Measurements from ENCODE around the gene CEACAM18.
"Not testable (repeated sequence)": the region's sequence is repeated elsewhere in the genome, so short reads cannot be mapped to it uniquely, and the experiment has no call there.

CEACAM18 gene

DNA sequence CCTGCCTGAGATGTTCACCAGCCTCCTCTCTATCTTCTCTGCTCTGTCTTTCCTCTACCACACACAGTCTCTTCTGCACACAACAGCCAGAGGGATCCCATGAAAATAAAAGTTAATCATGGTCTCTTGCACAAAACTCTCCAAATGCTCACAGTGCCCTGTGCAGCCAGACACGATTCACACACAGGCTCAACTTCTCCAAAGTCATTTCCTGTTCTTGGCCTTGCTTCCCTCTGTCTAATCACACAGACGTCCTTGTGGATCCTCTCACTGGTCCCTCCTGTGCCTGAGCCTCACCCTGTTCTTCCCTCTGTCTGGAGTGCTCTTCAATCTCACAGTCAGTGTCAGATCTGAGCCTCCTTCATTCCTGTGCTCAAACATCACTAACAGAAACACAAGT is 15.4 kb downstream of the CEACAM18 start:
- DNase-seq (ENCODE audit: low read depth, low spot score) = no peak

DNA sequence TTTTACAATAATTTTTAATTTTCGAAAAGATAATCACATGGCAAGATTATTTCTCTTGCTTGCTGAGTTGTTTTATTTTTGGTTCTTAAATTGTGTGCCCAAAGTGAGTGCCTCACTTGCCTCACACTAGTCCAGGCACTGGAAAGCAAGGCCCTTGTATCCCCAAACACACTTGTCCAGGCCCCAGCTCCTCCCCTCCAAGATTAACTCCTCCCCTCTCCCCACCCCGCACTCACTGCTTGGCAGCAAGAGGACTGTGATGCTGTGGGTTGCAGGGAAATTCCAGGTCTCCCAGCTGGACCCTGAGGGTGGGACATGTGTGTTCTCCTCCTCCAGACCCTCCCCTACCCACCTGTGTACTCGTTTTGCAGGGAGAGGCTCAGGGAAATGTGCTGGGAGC is 19.3 kb downstream of the CEACAM18 start:
- DNase-seq (ENCODE audit: low read depth, low spot score) = no peak

GRCh38 chr19:51500931-51501330 is 22.6 kb downstream of the CEACAM18 start:
- DNase-seq (ENCODE audit: low read depth, low spot score) = not testable (repeated sequence)

GRCh38 chr19:51501594-51502263 is 23.4 kb downstream of the CEACAM18 start, which contains the start of gene SIGLEC12:
TSS of gene SIGLEC12 (minus strand) at chr19:51501800. CDS start at chr19:51501733, 67 bp downstream.
- no peak for DNase-seq (ENCODE audit: low read depth, low spot score)

DNA sequence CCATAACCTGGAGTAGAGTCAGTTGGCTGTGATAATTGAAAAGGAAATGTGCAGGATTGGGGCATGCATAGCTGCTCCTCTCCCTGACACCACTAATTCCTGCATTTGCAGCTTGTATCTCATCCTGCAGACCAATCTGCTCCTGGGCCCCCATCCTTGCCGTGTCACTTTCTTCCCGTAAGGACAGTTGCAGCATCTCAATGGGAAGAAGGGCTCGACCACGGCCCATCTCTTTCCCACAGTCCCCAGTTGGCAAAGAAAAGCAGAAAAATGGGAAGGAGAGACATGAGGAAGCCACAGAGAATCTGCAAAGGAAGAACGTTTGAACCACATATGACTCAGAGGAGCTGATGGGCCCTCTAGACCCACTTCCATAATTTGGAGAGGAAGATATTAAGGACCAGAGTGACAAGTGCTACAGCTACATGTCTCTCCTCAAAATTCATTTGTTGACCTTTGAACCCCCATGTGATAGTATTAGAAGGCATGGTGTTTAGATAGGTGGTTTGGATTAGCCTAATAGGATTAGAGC is 25.0 kb downstream of the CEACAM18 start:
- DNase-seq (ENCODE audit: low read depth, low spot score) = no peak

- no peak for DNase-seq (ENCODE audit: low read depth, low spot score)
Observed at GRCh38 chr19:51503896-51504295, 25.6 kb downstream of the CEACAM18 start.

DNA sequence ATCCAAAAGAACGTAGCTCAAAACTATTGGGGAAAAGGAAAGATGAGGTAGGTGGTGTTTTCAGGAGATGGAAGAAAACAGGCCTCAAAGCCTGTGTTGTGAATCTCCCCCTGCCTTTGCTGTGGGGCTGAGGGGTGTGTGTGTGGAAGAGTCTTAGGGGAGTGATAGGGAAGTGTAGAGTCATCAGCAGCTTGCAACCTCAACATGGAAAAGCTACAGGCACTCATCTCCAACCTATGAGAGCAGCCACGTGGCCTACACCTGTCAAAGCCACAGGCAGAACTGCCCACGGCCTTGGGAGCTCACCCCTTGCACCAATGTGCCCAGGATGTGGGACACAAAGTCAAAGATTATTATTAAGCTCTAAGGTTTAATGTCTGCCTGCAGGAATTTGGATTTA is 27.6 kb downstream of the CEACAM18 start:
- no peak for DNase-seq (ENCODE audit: low read depth, low spot score)

DNA sequence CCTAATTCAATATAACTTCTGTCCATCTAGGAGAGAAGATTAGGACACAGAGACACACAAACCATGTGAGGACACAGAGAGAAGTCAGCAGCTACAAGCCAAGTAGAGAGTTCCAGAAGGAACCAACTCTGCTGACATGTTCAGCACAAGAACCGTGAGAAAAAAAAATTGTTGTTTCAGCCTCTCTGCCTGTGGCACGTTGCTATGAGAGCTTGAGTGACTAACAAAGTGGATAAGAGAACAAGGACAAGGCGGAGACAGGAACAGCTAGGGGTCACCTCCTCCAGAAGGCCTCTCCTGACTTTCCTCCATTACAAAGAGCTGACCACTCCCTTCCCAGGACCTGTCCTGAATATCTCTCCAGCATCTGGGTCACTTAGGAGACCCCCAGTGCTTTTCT is 28.9 kb downstream of the CEACAM18 start:
- no peak for DNase-seq (ENCODE audit: low read depth, low spot score)

DNA sequence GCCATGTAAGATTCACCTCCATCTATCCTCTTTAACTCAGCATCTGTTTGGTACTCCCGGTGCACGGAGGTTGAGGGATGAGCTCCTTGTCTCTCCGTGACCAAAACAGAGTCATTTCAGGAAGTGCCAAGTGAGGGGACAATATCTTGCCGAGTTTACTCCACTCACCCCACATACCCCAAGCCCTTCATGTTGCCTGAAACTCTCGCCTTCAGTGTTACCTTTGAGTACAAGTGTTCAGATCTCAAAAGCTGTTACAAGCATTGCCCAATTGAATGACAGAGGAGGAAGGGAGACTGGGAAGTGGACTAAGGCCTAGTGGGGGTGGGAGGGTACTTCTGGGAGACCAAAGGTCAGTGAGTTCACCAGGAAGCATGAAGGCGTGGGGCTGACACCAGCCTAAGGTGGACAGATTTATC is 29.3 kb downstream of the CEACAM18 start:
- no peak for DNase-seq (ENCODE audit: low read depth, low spot score)

DNA sequence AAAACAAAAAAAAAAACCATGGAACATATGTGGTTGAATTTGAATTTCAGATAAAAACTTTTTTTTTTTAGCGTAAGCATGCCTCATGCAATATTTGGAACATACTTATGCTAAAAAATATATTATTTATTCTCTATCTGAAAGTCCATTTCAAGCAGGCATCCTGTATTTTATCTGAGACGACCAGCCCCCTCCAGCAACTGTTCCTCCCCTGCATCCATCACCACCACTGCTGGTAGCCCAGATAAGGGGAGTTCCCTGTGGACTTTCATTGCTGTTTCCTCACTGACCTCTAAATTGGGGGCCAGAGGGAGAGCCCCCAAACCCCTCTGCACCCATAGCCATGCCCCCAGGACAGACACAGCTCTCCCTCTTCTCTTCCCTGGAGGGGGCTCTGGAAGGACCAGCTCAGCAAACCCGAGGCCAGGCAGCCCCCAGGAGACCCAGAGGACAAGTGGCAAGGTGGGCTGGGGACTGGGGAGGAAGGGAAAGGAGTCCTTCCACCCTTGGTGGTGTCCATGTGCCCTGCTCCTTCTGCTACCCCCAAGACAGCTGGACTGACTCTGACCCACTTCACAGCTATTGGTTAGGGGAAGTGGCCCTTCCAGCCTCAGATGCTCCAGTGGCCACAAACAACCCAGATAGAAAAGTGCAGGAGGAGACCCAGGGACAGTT is 29.9 kb downstream of the CEACAM18 start:
- no peak for DNase-seq (ENCODE audit: low read depth, low spot score)

DNA sequence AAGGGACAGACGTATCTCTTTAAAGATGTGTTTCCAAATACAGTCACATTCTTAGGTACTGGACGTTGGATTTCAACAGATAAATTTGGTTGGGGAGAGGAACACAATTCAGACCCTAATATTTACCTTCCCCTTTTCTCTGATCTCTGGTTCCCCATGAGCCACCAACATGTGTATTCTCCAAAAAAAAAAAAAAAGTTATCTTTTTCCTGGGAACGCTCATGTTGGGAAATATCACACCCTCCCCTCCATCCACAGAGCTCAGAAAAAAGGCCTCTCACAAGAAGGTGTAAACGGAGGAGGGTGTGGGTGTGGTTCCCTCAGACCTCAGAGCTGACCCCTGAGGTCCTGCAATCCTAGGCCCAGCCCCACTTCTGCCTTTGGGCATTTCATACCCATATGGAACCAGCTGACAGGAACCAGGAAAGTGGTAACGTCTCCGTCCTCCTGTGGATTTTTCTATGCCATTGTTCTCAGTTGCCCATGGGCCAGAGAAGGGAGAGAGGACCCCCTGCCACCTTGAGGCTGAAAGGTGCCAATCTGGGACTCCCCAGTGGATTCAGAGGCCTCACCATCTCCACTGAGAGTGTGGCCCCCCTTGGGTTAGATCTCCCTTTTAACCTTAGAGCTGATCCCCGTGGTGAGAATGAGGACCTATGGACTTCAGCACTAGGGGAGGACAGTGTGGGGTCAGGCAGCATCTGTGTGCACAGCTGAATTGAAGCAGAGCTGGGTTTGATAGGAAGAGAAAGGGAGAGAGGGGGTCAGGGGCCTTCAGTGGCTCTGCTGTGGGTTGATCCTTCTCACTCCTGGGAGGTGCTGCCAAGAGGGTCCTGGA is 31.7 kb downstream of the CEACAM18 start:
- no peak for DNase-seq (ENCODE audit: low read depth, low spot score)

GRCh38 chr19:51511353-51511752 is 33.0 kb downstream of the CEACAM18 start:
- no peak for DNase-seq (ENCODE audit: low read depth, low spot score)

- no peak for DNase-seq (ENCODE audit: low read depth, low spot score)
Observed at GRCh38 chr19:51513968-51514367, 35.6 kb downstream of the CEACAM18 start.

DNA sequence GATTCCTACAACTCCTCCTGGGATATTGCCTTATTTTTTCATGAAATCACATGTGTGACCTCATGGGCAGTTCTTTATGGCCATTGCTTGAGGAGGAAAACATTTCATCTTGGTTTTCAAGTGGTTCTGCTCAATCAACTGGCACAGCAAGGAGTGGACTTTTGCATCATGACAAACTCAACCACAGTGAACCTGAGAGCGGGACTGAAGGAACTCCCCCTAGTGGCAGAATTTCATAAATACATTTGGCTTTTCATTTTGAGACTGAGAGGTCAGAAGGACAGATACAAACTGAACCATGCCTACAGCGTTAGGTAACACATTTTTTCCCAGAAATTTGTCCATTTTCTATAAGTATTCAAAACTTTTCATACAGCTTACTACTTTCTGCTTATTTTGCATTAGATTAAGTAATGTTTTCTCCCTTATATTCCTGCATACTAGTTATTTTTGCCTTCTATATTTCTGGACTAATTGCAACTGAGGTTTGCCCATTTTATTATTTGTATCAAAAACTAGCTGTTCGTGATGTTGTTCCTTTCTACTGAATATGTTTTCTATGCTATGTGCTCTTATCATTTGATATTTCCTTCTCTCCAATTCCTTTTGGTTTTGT is 36.6 kb downstream of the CEACAM18 start:
- no peak for DNase-seq (ENCODE audit: low read depth, low spot score)

GRCh38 chr19:51520728-51521127 is 42.4 kb downstream of the CEACAM18 start:
- no peak for DNase-seq (ENCODE audit: low read depth, low spot score)

DNA sequence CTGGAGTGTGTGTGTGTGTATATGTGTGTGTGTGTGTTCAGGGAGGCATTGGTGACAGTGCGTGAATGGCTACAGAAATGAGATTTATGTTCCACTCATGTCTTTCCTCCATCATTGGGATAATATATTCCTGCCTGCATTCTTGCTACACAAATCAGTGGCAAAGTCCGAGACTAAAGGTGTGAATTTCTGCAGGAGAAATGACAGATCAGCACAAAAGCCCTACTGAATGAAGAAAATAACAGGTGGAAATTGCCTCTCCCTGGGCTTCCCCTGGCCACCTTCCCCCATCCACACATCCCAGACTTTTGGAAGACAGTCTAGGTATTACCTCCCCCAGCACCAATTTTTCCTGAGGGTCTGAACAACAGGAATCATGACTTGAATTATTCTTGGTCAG is 43.0 kb downstream of the CEACAM18 start:
- no peak for DNase-seq (ENCODE audit: low read depth, low spot score)

GRCh38 chr19:51521781-51522180 is 43.4 kb downstream of the CEACAM18 start:
- no peak for DNase-seq (ENCODE audit: low read depth, low spot score)

DNA sequence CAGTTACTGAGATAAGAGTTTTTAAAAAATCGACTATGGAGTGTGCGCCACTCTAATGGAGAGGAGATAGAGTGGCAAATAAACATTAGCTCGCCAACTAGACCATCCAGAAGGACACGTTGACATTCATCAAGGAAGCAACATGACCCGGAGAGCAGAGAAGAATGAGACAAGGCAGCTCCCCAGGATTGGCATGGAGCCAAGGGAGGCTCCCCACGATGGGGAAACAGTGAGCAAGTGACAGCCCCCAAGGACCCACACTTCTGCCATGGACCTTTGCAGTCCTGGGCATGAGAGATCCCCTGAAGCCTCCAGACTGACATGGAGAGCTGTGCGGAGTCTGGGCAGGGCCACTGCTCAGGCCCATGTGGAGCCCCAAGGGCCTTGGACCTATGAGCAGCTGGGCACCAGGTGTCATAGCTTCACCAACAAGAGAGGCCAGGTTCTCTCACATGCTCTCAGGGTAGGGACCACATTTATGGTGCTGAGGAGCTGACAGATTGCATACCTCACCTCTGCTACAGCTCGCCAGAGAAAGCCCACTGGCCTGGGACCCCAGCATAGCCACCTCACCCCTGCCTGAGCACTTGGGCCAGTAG is 46.4 kb downstream of the CEACAM18 start:
- DNase-seq (ENCODE audit: low read depth, low spot score) = no peak

DNA sequence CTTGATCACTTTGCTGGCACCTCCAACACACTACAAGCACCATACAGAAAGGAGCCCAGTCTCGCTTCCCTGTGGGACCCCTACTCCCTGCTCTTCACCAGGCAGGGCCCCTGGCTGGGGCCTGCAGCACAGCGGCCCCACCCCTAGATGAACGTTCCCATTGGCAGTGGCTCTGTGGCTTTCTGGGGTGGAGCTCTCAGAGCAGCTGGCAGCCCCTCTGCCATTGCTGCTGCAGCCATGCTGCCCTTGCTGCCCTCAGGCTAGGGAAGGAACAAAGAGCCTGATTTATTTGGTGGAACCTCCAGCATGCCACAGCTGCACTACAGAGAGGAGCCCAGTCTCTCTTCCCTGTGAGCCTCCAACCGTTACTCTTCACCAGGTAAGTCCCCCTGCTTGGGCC is 47.3 kb downstream of the CEACAM18 start:
- DNase-seq (ENCODE audit: low read depth, low spot score) = no peak

DNA sequence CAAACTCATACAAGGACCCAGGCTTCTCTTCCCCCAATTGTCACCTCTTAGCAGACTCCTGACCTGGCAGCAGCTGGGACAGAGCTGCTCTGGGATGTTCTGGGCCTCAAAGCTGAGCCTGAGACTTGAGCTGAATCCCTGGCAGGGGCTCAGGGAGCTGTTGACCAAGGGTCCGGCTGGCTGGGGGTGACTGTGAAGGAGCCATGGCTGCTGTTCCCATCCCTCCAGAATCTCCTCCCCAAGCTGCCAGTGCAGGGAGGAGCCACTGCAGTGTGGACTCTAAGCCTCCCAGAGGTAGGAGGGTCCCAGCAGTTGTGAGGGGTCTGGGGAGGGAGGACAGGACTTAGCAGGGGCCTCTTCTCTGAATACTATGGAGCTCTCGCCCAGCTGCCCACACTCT is 51.0 kb downstream of the CEACAM18 start:
- DNase-seq (ENCODE audit: low read depth, low spot score) = no peak

- no peak for DNase-seq (ENCODE audit: low read depth, low spot score)
Observed at GRCh38 chr19:51530616-51531015, 52.3 kb downstream of the CEACAM18 start.

Measured in activated CD4-positive, CD25-positive, alpha-beta regulatory T cell treated with anti-CD3 and anti-CD28 coated beads, Interleukin-2, amount 50 U/mL, for 16 hours (primary cell).